Calu3 (cell line): ENCODE results near the gene GUCY1B1. TPM values are rescaled to one million over a fixed set of nuclear protein-coding genes. Genes with fewer than 3 reads are reported as not detected.

Experiments used
- BruUV-seq: library from RNA; stranded (reverse); fragments of 400-500 nt; replicated peaks from 2 replicates; lab custom pipeline; 2021; lab: Mats Ljungman, UMichigan
- CTCF ChIA-PET: fragments of 300-600 bp; sonication (Branson Sonifier 250); formaldehyde crosslinking; loops from one replicate; lab custom pipeline; 2022; ENCODE audit warnings: antibody characterized with exemption; lab: Charles Lee
- DNase-seq: peaks from one replicate; pipeline ENCODE4 v3.0.0; 2022
- H3K27ac Mint-ChIP-seq: one replicate; pipeline ENCODE4 v1.8.0; 2022; ENCODE audit warnings: mixed read lengths; ENCODE audit not compliant: unreplicated experiment
- H3K27me3 Mint-ChIP-seq: one replicate; pipeline ENCODE4 v1.8.0; 2022; ENCODE audit warnings: mixed read lengths; ENCODE audit not compliant: unreplicated experiment
- H3K36me3 Mint-ChIP-seq: one replicate; pipeline ENCODE4 v1.8.0; 2022; ENCODE audit warnings: mild to moderate bottlenecking, moderate library complexity, mixed read lengths; ENCODE audit not compliant: insufficient read depth, unreplicated experiment
- H3K4me1 Mint-ChIP-seq: one replicate; pipeline ENCODE4 v1.8.0; 2022; ENCODE audit warnings: mild to moderate bottlenecking, low read depth, mixed read lengths; ENCODE audit not compliant: unreplicated experiment
- H3K4me3 Mint-ChIP-seq: one replicate; pipeline ENCODE4 v1.8.0; 2022; ENCODE audit warnings: mild to moderate bottlenecking, low read depth, moderate library complexity, mixed read lengths; ENCODE audit not compliant: unreplicated experiment
- H3K9me3 Mint-ChIP-seq: one replicate; pipeline ENCODE4 v1.8.0; 2022; ENCODE audit warnings: low read depth, mixed read lengths; ENCODE audit not compliant: unreplicated experiment
- intact Hi-C: fragments of 100-400 bp; cut with micrococcal nuclease; formaldehyde crosslinking; loops from one replicate; pipeline ENCODE4 v1.10.0; 2022; ENCODE audit not compliant: unreplicated experiment
- total RNA-seq: library from RNA; stranded (reverse); gene quantifications from 2 replicates; pipeline ENCODE4 v1.2.3, GENCODE V29; 2022
- TF ChIP-seq, protein P1 (sequence below): fragments of 200-600 bp; IDR thresholded peaks from one replicate; pipeline ENCODE4 v1.8.0; 2022; ENCODE audit warnings: antibody characterized with exemption; ENCODE audit not compliant: unreplicated experiment

The GUCY1B1 gene
- total RNA-seq, 1 experiment from 2014 or later = 19.3 TPM

DNA sequence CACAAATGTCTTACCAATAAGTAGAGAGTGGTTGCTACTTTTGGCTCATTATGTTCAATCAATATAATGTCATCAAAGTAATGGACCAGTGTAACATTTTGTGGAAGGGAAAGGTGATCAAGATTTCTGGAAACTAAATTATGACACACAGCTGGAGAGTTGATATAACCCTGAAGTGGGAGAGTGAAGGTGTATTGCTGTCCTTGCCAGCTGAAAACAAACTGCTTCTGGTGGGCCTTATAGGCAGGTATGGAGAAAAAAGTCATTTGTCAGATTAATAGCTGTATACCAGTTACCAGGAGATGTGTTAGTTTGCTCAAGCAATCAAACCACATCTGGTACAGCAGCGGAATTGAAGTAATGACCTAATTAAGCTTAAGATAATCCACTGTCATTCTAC lies 17.3 kb upstream of the GUCY1B1 start:
- TF ChIP-seq, protein P1, sequence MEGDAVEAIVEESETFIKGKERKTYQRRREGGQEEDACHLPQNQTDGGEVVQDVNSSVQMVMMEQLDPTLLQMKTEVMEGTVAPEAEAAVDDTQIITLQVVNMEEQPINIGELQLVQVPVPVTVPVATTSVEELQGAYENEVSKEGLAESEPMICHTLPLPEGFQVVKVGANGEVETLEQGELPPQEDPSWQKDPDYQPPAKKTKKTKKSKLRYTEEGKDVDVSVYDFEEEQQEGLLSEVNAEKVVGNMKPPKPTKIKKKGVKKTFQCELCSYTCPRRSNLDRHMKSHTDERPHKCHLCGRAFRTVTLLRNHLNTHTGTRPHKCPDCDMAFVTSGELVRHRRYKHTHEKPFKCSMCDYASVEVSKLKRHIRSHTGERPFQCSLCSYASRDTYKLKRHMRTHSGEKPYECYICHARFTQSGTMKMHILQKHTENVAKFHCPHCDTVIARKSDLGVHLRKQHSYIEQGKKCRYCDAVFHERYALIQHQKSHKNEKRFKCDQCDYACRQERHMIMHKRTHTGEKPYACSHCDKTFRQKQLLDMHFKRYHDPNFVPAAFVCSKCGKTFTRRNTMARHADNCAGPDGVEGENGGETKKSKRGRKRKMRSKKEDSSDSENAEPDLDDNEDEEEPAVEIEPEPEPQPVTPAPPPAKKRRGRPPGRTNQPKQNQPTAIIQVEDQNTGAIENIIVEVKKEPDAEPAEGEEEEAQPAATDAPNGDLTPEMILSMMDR = no peak
- intact Hi-C loops = no loop called here
- CTCF ChIA-PET = no interaction called here
- DNase-seq = no peak
- Mint-ChIP-seq H3K4me3 (no peak overlapping the region), H3K4me1 (peaks cover 12% of the 10 kb centered on the region), H3K36me3 (peaks cover 4% of the 10 kb centered on the region), H3K9me3 (no peaks in the 10 kb centered on the region), H3K27ac (no peak overlapping the region), H3K27me3 (no peaks in the 10 kb centered on the region)
- BruUV-seq = no TSS peak

DNA sequence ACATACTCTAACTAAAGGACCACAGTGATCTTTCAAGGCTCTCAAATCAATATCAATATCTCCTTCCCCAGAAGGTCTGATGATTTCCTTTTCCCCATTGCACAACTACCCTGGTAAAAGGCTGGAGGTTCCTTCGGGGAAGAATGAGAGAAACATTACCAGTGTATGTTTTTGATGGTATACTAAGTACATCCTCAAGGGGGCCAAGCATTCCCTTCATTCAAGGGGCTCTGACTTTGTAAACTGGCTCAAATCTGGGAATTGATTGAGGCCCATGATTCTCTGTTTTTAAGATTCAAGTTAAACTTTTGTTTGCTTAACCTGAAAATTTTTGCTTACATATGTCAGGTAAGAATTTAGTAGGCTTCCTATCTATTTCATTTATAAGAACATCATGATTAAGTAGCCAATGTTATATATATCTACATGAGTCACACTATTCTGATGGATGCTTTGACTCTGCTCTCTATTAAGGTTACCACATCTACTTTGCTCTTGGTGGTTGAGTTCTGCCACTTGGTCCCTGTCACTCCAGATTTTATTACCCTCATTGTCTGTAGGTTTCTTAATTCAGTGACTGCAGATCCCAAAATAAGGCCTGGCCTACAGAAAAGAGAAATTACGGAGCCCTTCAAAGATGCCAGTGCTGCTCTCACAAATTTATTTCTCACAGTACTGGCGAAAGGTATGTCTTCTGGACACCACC lies 16.4 kb upstream of the GUCY1B1 start:
- Mint-ChIP-seq H3K9me3 (no peaks in the 10 kb centered on the region), H3K27me3 (no peaks in the 10 kb centered on the region), H3K27ac (no peak overlapping the region), H3K36me3 (peaks cover 4% of the 10 kb centered on the region), H3K4me1 (peaks cover 15% of the 10 kb centered on the region), H3K4me3 (no peak overlapping the region)
- TF ChIP-seq, protein P1 = no peak
- no peak for DNase-seq
- CTCF ChIA-PET = interaction anchor here (0.6 kb wide), 1 partner anchor 343 kb away, joined by 4 read pairs; no protein-coding TSS in a partner anchor
- intact Hi-C loops = no loop called here
- BruUV-seq = no TSS peak

DNA sequence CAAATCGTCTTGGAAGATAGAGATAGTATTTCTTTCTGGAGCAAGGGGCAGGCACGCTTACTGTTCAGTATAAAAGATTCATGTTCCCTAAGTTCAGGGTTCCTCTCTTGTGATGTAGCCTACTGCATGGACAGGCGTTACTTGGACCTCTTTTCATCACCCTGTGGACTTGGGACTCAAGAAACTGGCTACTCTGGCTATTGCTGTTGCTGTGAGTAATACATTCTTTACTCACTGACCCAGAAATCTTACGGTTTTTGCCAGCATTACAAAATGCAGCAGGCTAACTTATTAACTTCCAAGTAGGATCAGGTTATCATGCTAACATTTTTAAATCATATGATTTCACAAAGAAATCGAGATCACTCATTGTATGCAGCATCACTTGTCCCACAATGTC lies 12.8 kb upstream of the GUCY1B1 start:
- intact Hi-C loops = no loop called here
- CTCF ChIA-PET = no interaction called here
- TF ChIP-seq, protein P1 = no peak
- DNase-seq = peak; percentile 33
- Mint-ChIP-seq H3K4me3 (peak overlapping the region; percentile 27), H3K36me3 (peaks cover 4% of the 10 kb centered on the region), H3K27ac (peak overlapping the region; percentile 61), H3K9me3 (no peaks in the 10 kb centered on the region), H3K27me3 (no peaks in the 10 kb centered on the region), H3K4me1 (peaks cover 30% of the 10 kb centered on the region)
- no TSS peak for BruUV-seq

DNA sequence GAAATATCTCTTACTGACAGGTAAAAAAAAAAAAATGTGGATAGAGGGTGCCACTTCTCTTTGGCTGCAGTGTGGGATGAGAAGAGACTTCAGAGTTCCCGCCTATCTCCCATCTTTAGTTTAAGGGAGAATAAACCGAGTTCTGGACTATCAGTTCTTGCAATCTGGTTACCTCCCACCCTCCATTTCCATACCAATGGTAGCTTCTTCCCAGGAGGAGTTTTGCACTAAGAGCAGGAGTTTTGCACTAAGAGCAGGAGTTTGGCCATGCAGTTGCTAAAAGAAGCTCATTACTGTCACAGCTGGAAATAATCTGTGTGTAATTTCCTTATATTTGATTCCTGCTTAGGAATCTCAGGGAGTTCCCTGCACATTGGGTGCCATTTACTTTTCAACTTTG lies 10.8 kb upstream of the GUCY1B1 start:
- Mint-ChIP-seq H3K4me1 (peaks cover 30% of the 10 kb centered on the region), H3K9me3 (no peaks in the 10 kb centered on the region), H3K4me3 (no peak overlapping the region), H3K27ac (no peak overlapping the region), H3K27me3 (no peaks in the 10 kb centered on the region), H3K36me3 (peaks cover 4% of the 10 kb centered on the region)
- no peak for DNase-seq
- TF ChIP-seq, protein P1 = no peak
- intact Hi-C loops = no loop called here
- CTCF ChIA-PET = interaction anchor here (1.5 kb wide), 1 partner anchor 10 kb away, joined by 3 read pairs; no protein-coding TSS in a partner anchor
- no TSS peak for BruUV-seq
